RWPE2 (cell line): Measurements from ENCODE around the gene RPGRIP1.
"Not testable (repeated sequence)": the region's sequence is repeated elsewhere in the genome, so short reads cannot be mapped to it uniquely, and the experiment has no call there.

Experiments
- ATAC-seq: fragments of 200-7000 bp; cut with Tn5 transposase; 3 replicates; pipeline ENCODE4 v1.9.1; 2021; ENCODE audit warnings: low read depth
- DNase-seq: peaks from one replicate; pipeline ENCODE4 v3.0.0-alpha.2; 2020; ENCODE audit warnings: low spot score
- H3K27ac ChIP-seq: fragments of 450-650 bp; 2 replicates; pipeline ENCODE4 v1.5.1; 2017; ENCODE audit warnings: mild to moderate bottlenecking; ENCODE audit not compliant: poor library complexity, severe bottlenecking
- H3K27me3 ChIP-seq: fragments of 250-450 bp; sonication (Bioruptor Pico); 2 replicates; pipeline ENCODE4 v1.5.1; 2021; ENCODE audit warnings: mild to moderate bottlenecking, moderate library complexity; ENCODE audit not compliant: insufficient read depth, poor library complexity, severe bottlenecking
- H3K36me3 ChIP-seq: fragments of 250-450 bp; sonication (Bioruptor Pico); 2 replicates; pipeline ENCODE4 v1.5.1; 2020; ENCODE audit warnings: low read depth, mild to moderate bottlenecking, moderate library complexity
- H3K4me1 ChIP-seq: fragments of 250-450 bp; sonication (Bioruptor Pico); 2 replicates; pipeline ENCODE4 v1.5.1; 2021; ENCODE audit warnings: mild to moderate bottlenecking, moderate library complexity; ENCODE audit not compliant: insufficient read depth, poor library complexity, severe bottlenecking
- H3K4me3 ChIP-seq: fragments of 250-450 bp; sonication (Bioruptor Pico); 2 replicates; pipeline ENCODE4 v1.5.1; 2021; ENCODE audit warnings: mild to moderate bottlenecking, moderate library complexity; ENCODE audit not compliant: severe bottlenecking
- H3K9me3 ChIP-seq: fragments of 250-450 bp; sonication (Bioruptor Pico); 2 replicates; pipeline ENCODE4 v1.5.1; 2021; ENCODE audit warnings: mild to moderate bottlenecking, moderate library complexity; ENCODE audit not compliant: severe bottlenecking
- TF ChIP-seq, protein P1 (sequence below): fragments of 450-650 bp; IDR thresholded peaks from one replicate; pipeline ENCODE4 v1.5.1; 2017; ENCODE audit warnings: mild to moderate bottlenecking, moderate library complexity; ENCODE audit not compliant: poor library complexity, severe bottlenecking

Gene RPGRIP1

DNA sequence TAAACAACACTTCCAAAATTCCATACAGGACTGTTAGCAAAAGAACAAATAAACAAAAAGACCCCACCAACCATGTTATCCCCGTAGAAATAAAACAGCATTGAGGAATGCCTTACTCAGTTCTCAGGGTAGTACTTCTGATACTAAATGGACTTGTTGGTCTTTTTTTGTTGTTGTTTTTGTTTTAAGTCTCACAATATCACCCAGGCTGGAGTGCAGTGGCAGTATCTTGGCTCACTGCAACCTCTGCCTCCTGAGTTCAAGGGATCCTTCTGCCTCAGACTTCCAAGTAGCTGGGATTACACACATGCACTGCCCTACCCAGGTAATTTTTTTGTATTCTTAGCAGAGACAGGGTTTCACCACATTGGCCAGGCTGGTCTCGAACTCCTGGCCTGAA, 27.7 kb upstream of the RPGRIP1 start:
- peaks cover 100% of the 10 kb centered on the region for H3K36me3 ChIP-seq
- no peaks in the 10 kb centered on the region for H3K27me3 ChIP-seq
- no peaks in the 10 kb centered on the region for H3K9me3 ChIP-seq
- TF ChIP-seq, protein P1, sequence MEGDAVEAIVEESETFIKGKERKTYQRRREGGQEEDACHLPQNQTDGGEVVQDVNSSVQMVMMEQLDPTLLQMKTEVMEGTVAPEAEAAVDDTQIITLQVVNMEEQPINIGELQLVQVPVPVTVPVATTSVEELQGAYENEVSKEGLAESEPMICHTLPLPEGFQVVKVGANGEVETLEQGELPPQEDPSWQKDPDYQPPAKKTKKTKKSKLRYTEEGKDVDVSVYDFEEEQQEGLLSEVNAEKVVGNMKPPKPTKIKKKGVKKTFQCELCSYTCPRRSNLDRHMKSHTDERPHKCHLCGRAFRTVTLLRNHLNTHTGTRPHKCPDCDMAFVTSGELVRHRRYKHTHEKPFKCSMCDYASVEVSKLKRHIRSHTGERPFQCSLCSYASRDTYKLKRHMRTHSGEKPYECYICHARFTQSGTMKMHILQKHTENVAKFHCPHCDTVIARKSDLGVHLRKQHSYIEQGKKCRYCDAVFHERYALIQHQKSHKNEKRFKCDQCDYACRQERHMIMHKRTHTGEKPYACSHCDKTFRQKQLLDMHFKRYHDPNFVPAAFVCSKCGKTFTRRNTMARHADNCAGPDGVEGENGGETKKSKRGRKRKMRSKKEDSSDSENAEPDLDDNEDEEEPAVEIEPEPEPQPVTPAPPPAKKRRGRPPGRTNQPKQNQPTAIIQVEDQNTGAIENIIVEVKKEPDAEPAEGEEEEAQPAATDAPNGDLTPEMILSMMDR: no peak
- no peak overlapping the region for H3K27ac ChIP-seq
- peaks cover 10% of the 10 kb centered on the region for H3K4me1 ChIP-seq
- ATAC-seq (no peak), DNase-seq (no peak)
- H3K4me3 ChIP-seq: no peak overlapping the region

DNA sequence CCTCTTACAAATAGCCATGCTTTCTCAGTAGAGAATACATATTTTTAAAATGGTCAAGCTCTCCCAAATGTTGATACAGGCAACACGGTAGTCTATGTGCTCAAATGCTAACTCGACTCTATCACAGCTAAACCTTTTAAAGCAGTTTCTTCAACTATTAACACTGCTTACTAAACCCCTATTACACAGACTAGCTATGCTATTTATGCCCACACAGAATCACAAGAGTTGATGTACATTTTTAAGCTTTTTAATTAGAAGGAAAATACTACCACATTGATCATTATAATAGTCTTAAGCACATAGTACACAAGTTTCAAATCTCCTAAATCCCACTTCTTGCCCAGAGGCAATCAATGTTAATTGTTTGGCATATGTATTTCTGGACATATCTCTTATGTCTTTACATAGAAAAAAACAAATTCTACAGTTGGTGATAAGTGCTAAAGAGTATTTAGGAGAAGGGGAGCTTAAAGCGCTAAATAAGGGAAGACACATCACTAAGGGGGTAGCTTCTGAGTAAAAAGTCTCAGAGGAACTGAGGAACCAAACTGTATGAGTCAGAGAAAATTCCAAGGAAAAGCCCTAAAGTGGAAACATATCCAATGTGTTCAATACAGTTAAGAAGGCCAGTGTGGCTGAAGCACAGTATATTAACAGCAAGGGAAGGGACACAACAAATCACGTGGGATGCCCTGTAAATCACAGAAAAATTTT, 24.3 kb upstream of the RPGRIP1 start:
- H3K9me3 ChIP-seq: no peaks in the 10 kb centered on the region
- ATAC-seq (peak; percentile 44; the same call in 2 of the 3 replicates), DNase-seq (no peak)
- no peaks in the 10 kb centered on the region for H3K27me3 ChIP-seq
- H3K36me3 ChIP-seq: peaks cover 100% of the 10 kb centered on the region
- peaks cover 22% of the 10 kb centered on the region for H3K4me1 ChIP-seq
- no peak overlapping the region for H3K27ac ChIP-seq
- TF ChIP-seq, protein P1: no peak
- no peak overlapping the region for H3K4me3 ChIP-seq

DNA sequence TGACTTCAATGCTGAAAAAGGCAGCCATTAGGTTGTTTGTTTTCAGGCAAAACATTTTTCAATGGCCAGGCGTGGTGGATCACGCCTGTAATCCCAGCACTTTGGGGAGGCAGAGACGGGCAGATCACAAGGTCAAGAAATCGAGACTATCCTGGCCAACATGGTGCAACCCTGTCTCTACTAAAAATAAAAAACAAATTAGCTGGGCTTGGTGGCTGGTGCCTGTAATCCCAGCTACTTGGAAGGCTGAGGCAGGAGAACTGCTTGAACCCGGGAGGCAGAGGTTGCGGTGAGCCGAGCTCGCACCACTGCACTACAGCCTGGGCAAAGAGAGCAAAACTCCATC, 23.8 kb upstream of the RPGRIP1 start:
- not testable (repeated sequence) for ATAC-seq, H3K27ac ChIP-seq, DNase-seq, H3K9me3 ChIP-seq, H3K27me3 ChIP-seq, H3K4me3 ChIP-seq
- Histone ChIP-seq H3K4me1 (peaks cover 22% of the 10 kb centered on the region), H3K36me3 (peaks cover 100% of the 10 kb centered on the region)

DNA sequence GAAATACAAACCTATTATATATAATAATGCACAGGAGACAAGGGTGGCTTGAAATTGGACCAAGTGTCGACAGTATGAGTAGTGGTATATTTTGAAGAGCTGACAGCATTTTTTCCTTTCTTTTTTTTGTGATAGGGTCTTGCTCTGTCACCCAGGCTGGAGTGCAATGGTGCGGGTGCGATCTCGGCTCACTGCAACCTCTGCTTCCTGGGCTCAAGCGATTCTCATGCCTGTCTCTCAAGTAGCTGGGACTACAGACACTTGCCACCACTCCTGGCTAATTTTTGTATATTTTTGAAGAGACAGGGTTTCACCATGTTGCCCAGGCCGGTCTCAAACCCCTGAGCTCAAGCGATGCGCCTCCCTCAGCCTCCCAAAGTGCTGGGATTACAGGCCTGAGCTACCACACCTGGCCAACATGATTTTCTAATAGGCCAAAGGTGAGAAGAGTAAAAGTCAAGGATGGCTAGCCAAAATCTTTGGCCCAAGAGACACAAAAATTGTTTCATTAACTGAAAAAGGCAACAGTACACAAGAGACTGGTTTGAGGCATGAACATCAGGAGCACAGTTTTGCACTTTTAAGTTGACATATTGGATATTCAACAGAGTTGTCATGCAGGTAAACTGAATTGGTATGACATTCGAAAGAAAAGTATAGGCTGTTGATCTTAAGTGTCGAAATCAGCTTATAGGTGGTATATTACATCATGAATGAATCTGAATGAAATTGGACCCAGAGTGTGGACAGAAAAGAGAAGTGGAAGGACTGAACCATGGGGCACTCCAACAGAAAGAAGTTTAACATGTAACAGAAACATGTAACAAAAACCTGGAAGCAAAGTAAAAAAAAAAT, 23.1 kb upstream of the RPGRIP1 start:
- Histone ChIP-seq H3K4me3 (no peak overlapping the region), H3K27me3 (no peaks in the 10 kb centered on the region), H3K4me1 (peaks cover 22% of the 10 kb centered on the region), H3K36me3 (peaks cover 100% of the 10 kb centered on the region), H3K27ac (no peak overlapping the region), H3K9me3 (no peaks in the 10 kb centered on the region)
- TF ChIP-seq, protein P1: no peak
- no peak for DNase-seq
- ATAC-seq: no peak

DNA sequence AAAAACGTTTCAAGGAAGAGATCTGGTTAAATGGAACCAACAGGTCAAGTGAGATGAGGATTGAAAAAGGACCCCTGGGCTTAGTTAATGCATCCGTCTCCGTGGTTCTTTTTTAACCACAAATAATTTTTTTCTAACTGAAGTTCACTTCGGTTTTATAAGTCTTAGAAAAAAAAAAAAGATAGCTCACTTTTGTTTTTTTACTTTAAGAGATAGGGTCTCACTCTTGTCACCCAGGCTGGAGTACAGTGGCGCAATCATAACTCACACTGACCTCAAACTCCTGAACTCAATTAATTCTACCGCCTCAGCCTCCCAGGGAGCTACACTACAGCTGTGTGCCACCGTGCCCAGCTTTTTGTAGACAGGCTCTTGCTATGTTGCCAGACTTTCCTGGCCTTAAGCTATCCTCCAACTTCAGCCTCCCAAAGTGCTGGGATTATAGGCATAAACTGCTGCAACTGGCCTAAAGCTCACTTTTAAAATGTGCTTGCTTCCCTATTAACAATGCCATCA, 22.4 kb upstream of the RPGRIP1 start:
- TF ChIP-seq, protein P1: no peak
- H3K4me3 ChIP-seq: no peak overlapping the region
- peaks cover 29% of the 10 kb centered on the region for H3K4me1 ChIP-seq

More for the DNA sequence above, 22.4 kb upstream of the RPGRIP1 start:
- Histone ChIP-seq H3K36me3 (peaks cover 100% of the 10 kb centered on the region), H3K27me3 (no peaks in the 10 kb centered on the region), H3K27ac (no peak overlapping the region), H3K9me3 (no peaks in the 10 kb centered on the region)
- DNase-seq: no peak
- ATAC-seq: peak; percentile 7; the same call in 1 of the 3 replicates
